ENCODE measurements around the gene PEX11G.
A peak's percentile ranks its signal among the peaks of the same experiment; 100 is the strongest.
"Not testable (repeated sequence)": the region's sequence is repeated elsewhere in the genome, so short reads cannot be mapped to it uniquely, and the experiment has no call there.

Gene PEX11G

DNA sequence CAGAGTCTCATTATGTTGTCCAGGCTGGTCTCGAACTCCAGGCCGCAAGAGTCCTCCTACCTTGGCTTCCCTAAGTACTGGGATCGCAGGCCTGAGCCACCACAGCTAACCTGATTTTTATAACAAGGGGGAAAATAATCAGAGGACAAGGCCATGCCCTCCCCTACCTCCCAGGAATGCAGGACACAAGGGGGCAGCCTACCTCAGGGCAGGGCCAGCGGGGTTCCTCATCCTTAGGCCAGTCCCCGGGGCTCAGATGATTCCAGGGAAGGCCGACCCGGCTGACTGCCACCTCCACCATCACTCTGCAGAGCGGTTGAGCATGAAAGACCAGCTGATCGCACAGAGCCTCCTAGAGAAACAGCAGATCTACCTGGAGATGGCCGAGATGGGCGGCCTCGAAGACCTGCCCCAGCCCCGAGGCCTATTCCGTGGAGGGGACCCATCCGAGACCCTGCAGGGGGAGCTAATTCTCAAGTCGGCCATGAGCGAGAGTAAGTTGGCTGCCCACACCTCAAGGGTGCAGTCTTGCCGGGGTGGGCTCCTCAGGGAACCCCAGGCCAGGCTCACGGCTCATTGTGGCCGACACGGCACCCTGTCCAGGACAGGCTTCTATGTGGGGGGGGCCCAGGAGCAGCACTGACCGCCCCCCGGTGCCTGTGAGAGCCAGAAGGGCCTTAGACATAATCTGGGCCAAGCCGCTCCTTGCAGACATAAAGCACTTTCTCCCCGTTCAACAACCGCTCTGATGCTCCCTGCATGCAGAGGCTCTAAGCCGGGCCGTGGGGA is 26.8 kb downstream of the PEX11G start:
- no peak for DNase-seq

DNA sequence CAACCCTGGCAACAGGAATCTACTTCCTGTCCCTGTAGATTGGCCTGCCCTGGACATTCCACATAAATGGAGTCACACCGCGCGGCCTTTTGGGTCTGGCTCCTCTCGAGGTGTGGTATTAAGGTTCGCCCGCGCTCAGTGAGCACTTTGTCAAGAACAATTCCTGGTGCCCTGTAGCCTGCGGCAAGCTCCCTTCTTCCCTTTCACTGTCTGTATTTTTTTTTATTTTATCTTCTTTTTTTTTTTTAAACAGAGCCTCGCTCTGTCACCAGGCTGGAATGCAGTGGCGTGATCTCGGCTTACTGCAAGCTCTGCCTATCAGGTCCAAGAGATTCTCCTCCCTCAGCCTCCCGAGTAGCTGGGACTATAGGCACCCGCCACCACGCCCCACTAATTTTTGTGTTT is 28.3 kb downstream of the PEX11G start:
- DNase-seq: no peak

DNA sequence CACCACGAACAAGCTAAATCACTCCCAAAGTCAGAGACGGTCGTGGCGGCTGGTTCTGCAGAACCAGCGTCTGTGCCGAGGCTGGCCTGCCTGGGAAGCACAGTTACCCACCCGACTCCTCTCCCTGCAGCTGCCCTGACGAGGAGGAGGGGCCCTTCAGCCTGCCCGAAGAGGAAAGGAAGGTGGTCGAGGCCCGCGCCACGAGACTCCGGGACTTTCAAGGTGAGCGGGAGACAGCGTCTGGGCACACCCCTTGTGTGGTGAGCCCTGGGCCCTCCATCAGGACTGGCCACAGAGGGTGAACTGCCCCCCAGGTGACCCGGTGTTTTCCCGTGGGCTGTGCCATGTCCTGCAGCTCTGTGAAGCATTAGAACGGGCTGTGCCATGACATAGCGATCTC is 29.1 kb downstream of the PEX11G start:
- DNase-seq: no peak

DNA sequence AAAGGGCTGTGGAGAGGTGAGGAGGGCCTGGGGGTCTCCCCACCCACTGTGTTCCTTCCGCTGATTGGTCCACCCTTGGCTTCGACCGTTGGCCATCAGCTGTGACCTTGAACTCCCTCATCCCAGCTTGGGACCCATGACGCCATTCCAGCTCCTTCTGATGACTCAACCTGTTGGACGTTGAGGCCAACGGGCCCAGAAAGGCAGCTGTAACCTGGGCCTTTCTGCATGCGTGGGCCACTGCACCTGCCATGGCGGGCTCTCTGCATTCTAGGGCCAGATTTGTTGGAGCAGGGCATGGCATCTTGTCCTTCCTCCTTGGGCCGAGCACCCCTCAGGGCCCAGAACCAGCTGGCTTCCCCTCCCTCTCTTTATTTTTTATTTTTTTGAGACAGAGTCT is 30.2 kb downstream of the PEX11G start:
- no peak for DNase-seq

DNA sequence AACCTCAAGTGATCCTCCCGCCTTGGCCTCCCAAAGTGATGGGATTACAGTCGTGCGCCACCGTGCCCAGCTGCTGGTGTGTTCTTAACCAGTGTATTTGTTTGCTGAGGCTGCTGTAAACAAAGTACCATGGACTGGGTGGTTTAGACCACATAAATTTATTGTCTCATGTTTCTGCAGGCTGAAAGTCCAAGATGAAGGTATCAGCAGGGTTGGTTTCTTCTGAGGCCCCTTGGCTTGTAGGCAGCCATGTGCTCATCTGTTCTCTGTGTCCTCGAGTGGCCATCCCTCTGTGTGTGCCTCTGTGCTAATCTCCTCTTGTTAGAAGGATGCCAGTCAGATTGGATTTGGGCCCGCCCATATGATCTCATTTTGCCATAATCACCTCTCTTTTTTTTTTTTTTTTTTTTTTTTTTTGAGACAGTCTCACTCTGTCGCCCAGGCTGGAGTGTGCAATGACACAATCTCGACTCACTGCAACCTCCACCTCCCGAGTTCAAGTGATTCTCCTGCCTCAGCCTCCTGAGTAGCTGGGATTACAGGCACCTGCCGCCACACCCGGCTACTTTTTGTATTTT is 31.8 kb downstream of the PEX11G start:
- no peak for DNase-seq

DNA sequence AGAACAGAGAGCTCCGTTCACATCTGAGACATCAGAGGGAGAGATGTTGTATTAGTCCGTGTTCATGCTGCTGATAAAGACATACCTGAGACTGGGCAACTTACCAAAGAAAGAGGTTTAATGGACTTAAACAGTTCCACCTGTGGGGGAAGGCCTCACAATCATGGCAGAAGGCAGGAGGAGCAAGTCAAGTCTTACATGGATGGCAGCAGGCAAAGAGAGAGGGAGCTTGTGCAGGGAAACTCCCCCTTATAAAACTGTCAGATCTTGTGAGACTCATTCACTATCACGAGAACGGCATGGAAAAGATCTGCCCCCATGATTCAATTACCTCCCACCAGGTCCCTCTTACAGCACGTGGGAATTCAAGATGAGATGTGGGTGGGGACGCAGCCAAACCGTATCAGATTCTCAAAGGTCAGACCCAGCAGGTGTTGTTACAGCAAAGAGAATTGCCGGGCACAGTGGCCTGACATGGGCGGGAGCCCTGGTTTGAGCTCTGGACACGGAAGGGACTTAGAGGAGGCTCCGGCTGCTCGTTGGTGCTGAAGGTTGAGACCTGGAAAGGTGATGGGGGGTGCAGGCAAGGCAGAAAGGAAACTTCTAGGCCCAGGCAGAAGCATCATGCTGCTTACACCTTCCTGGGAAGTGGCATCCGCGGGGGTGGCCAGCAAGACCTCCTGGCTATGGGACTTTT is 33.1 kb downstream of the PEX11G start:
- no peak for DNase-seq

DNA sequence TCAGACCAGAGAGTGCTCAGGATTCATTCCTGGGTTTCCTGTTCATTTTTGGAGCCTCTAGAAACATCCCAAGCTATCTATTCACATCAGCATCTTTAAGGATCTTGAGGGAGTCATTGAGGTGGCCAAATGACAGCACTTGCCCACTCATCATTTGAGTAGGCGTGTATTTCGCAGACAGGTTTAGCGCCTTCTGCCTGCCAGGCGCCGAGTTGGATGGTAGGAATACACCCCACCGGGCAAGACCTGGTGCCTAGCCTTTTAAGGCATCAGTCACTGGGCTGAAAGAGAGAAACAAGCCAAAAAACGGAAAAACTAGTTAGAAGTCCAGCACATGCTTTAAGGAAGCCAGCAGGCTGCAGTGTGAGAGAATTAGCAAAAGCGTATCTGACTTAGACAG is 33.8 kb downstream of the PEX11G start:
- DNase-seq: no peak

DNA sequence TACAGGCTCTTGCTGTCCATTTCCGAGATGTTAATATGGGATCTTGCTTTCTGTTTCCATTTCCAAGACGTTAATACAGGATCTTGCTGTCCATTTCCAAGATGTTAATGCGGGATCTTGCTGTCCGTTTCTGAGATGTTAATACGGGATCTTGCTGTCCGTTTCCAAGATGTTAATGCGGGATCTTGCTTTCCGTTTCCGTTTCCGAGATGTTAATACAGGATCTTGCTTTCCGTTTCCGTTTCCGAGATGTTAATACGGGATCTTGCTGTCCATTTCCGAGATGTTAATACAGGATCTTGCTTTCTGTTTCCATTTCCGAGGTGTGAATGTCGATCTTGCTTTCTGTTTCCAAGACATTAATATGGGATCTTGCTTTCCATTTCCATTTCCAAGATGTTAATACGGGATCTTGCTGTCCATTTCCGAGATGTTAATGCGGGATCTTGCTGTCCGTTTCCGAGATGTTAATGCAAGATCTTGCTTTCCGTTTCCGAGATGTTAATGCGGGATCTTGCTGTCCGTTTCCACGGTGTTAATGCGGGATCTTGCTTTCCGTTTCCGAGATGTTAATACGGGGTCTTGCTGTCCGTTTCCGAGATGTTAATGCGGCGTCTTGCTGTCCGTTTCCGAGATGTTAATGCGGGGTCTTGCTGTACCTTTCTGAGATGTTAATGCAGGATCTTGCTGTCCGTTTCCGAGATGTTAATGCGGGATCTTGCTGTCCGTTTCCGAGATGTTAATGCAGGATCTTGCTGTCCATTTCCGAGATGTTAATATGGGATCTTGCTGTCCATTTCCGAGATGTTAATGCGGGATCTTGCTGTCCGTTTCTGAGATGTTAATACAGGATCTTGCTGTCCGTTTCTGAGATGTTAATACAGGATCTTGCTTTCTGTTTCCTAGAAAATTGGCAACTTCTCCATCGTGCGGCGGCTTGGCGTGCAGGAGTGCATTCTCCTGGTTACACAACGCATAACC is 38.3 kb downstream of the PEX11G start:
- no peak for DNase-seq

DNA sequence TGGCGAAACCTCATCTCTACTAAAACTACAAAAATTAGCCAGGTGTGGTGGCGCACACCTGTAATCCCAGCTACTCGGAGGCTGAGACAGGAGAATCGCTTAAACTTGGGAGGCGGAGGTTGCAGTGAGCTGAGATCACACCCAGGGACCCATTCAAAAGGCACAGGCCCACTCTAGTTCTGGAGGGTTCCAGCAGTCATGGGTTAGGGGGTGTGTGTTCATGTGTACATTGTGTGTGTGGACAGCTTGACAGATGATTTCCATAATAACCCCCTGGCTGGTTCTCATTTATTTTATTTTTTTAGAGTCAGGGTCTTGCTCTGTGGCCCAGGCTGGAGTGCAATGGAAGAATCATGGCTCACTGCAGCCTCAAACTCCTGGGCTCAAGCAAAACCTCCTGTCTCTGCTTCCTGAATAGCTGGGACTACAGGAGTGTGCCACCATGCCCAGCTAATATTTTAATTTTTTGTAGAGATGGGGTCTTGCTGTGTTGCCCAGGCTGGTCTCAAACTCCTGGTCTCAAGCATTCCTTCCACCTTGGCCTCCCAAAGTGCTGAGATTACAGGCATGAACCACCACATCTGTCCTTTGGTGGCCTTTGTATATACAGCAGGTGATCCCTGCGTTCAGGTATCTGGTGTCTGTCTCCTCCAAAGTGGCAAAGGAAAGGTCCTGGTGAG is 39.3 kb downstream of the PEX11G start:
- DNase-seq: not testable (repeated sequence)

DNA sequence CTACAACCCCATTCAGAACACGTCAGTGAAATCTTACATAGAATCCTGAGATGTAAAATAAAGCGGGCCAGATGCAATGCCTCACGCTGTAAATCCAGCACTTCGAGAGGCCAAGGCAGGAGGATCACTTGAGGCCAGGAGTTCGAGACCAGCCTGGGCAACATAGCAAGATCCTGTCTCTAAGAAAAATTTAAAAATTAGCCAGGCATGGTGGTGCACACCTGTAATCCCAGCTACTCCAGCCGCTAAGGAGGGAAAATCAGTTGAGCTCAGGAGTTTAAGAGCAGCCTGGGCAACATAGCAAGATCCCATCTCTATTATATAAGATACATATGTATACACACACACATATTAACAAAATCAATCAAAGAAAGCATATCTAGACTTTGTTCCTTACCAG is 41.2 kb downstream of the PEX11G start:
- DNase-seq: no peak

DNA sequence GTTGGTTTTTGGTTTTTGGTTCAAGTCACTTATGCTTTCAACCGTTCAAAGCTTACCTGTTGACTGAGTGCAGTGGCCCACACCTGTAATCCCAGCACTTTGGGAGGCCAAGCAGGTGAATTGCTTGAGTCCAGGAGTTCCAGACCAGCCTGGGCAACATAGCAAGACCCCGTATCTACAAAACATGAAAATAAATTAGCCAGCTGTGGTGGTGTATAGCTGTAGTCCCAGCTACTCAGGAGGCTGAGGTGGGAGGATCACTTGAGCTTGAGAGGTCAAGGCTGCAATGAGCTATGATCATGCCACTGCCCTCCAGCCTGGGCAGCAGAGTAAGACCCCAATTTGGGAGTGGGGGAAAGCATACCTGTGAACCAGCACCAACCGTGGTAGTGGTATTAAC is 43.7 kb downstream of the PEX11G start:
- DNase-seq: no peak

DNA sequence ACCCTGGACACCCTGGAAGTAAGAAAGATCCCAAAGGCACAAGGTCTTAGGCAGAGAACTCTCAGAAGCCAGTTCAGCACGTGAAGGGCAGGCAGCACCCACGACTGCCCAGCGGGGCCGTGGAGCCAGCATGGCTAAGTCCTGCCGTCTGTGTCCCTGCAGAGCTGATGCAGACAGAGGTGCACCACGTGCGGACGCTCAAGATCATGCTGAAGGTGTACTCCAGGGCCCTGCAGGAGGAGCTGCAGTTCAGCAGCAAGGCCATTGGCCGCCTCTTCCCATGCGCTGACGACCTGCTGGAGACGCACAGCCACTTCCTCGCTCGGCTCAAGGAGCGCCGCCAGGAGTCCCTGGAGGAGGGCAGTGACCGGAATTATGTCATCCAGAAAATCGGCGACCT is 44.8 kb downstream of the PEX11G start:
- no peak for DNase-seq

DNA sequence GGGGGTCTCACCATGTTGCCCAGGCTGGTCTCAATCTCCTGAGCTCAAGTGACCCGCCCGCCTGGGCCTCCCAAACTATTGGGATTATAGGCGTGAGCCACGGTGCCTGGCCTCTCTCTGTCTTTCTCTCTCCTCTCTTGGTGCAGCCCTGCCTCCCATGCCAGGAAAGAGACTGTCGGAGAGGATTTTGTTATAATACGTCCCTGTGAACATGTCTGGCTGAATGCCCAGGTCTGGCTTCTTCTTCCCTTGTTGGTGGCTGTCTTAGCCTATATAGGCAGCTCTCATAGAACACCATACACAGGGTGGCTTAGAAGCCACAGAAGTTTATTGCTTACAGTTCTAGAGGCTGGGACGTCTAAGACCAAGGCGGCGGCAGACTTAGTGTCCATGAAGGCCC is 46.4 kb downstream of the PEX11G start:
- DNase-seq: peak; percentile 2

DNA sequence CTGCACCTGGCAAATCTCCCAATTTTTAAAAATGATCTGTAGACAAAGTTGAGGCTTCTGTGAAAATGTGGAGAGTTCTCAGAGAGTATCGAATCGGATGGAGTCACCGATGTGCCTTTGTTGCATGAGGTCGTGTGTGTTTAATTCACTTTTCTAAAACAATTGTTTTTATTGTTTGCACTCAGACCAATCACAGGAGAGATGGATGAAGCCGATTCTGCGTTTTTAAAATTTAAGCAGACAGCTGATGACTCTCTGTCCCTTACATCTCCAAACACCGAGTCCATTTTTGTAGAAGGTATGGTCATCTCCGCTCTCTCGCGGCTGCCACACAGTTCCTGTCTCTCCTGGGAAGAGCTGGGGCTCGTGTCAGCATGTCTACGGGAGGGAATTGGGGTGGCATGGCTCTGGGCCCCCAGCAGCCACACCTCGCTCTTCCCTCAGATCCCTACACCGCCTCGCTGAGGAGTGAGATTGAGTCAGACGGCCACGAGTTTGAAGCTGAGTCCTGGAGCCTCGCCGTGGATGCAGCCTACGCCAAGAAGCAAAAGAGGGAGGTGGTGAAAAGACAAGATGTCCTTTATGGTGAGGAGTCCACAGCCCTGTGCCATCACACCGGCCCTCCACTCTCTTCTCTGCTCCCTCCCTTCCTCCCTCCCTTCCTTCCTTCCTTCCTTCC is 47.2 kb downstream of the PEX11G start:
- no peak for DNase-seq

DNA sequence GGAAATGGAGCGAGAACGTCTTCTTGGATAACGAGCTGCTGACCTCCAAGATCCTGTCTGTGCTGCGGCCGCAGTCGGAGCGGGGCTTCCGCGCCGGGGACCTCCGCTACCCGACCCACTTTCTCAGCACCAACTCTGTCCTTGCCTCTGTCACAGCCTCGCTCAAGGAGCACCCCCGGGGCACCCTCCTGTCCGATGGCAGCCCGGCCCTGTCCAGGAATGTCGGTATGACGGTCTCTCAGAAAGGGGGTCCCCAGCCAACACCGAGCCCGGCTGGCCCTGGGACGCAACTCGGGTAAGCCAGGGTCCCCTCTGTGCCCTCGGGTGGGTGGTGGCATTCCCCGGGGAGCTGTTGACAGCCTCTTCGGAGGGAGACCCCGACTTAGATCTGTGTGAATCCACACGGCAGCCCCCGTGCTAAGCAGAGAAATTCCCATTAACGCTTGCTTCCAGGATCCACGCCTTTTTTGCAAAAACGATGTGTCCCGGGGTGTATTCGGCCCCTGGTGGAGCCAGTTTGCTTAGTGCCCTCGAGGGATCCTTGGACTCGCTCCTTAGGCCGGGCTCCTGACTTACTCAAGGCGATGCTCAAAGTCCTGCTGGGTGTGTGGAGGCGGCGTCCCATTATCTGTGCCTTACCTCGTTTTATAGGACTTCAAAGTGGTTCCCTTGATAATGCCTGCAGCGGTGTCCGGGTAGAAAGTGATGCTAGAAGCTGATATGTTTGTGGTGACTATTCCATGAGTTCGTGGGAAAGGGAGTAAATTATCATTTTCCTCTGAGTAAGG is 48.5 kb downstream of the PEX11G start:
- DNase-seq: no peak

DNA sequence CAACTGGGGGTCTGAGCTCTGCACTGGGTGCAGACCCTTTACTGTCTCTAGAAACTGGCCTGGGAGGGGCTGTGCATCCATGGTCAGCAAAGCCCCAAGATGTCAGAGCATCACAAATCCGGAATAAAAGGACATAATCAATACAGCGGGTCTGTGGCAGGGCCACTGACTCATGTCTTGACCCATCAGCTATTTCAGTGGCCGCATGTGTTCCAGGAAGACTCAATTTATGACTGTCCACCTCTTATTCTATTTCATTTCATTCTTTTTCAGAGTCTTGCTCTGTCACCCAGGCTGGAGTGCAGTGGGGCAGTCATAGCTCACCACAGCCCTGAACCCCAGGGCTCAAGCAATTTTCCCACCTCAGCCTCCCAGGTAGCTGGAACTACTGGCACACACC is 53.2 kb downstream of the PEX11G start:
- DNase-seq: no peak

DNA sequence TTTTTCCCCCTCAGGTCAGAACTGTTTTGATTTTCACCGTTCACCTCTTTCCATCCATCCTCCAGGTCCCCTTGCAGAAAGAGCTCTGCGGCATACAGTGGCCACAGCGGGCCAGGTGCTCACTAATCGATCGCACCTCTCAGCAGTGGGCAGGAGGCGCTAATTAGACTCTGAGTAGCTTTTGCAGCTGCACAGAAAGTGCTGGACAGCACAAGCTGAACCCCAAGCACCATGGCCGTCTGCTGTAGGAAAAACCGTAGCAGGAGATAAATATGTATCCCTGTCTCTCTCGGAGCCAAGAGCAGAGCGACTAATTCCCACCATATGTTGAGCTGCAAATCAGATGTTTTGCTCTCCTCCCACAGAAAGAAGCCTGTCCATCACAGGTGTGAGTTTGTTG is 54.4 kb downstream of the PEX11G start:
- no peak for DNase-seq

DNA sequence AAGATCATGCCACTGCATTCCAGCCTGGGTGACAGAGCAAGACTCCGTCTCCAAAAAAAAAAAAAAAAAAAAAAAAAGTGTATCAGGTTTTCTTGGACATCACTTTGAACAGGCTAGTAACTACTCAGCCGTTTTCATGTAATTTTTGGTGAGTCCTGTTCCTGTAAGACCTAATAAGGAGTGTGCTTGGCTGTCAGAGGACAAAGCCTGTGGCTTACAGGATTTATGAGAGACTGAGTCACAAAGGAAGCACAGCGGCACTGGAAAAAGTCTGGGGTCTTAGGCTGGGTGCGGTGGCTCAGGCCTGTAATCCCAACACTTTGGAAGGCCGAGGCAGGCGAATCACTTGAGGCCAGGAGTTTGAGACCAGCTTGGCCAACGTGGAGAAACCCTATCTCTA is 55.4 kb downstream of the PEX11G start:
- DNase-seq: not testable (repeated sequence)

DNA sequence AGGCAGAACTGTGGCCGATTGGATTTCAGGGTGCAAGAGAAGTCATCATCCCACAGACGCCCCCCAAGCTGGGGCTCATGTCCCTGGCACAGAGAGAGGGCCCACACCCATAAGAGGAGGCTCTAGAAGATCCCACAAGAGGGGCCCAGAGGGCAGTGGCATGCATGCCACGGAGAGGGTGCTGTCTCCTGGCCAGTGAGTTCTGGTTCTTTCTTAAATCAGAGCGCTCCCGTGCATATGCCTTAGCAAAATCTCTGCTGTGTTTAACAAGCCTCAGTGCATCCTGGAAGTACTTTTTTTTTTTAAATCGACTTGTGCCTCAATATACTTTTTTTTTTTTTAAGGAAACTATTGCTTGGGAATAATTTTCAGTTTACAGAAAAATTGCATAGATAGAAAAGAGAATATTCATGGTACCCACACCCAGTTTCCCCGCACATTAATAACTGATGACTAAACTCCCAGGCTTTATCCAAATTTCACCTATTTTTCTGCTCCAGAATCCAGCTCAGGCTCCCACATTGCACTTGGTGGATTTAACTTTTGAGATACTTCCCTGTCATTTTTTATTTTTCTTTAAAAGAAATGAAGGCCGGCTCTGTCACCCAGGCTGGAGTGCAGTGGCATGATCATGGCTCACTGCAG is 59.1 kb downstream of the PEX11G start:
- no peak for DNase-seq

DNA sequence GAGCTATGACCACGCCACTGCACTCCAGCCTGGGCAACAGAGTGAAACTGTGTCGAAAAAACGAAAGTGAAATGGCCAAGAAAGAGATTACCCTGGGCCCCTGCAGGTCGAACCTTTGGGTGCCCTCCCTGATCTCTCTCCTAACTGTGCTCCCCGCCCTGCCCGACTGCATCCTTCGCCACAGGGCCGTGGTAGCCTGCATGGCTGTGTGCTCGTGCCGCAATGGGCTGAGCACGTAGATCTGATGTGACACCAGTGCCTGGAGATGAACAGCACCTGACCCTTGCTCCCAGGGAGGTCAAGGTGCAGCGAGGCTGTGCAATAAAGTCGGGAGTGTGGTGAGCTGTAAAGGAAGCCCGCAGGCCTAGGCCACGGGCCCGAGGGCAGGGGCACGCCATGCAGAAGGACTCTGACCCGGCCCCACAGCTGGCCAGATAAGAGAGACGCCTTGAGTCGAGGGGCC is 60.2 kb downstream of the PEX11G start:
- DNase-seq: no peak

Measured in NCI-H446 treated with DMSO at 0.1 percent for 48 hours (cell line).